IPS-18a (cell line): Measurements from ENCODE around the gene PPP6R2.

Source experiments
- H3K27ac ChIP-seq: one replicate; pipeline ENCODE4 v1.5.1; 2013; ENCODE audit warnings: low read length
- H3K27me3 ChIP-seq: one replicate; pipeline ENCODE4 v1.6.1; 2013; ENCODE audit warnings: mild to moderate bottlenecking, low read length; ENCODE audit not compliant: control insufficient read depth, insufficient read depth
- H3K36me3 ChIP-seq: one replicate; pipeline ENCODE4 v1.6.1; 2013; ENCODE audit warnings: low read depth, low read length; ENCODE audit not compliant: control insufficient read depth
- H3K4me1 ChIP-seq: one replicate; pipeline ENCODE4 v1.6.1; 2013; ENCODE audit warnings: low read depth, low read length; ENCODE audit not compliant: control insufficient read depth
- H3K4me3 ChIP-seq: one replicate; pipeline ENCODE4 v1.5.1; 2013; ENCODE audit warnings: low read length
- H3K9ac ChIP-seq: one replicate; pipeline ENCODE4 v1.6.1; 2013; ENCODE audit warnings: mild to moderate bottlenecking, low read length, moderate library complexity
- H3K9me3 ChIP-seq: one replicate; pipeline ENCODE4 v1.6.1; 2013; ENCODE audit warnings: low read depth, low read length; ENCODE audit not compliant: control insufficient read depth

Gene PPP6R2

DNA sequence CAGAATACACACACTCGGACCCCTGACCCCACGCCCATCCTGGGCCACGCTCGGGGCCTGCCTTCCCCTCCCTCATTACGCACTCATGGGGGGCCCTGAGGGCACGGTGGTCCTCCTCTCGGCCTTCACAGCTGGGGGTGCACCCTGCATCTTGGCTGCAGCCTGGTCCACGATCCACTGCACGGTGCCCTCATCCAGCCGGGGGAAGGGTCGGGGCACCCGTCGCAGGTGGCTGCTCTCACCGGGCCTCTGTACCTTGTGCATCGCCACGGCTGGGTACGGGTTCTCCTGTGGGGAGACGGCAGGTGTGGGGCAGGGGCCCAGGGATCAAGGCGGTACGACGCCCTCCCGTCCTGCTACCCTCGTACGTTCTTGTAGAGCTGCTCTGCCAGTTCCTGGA lies 121.3 kb downstream of the PPP6R2 start:
- H3K27ac ChIP-seq: no peak overlapping the region

GRCh38 chr22:50465066-50465930 lies 122.2 kb downstream of the PPP6R2 start:
- Histone ChIP-seq H3K36me3 (peaks cover 63% of the 10 kb centered on the region), H3K4me1 (no peaks in the 10 kb centered on the region), H3K9me3 (no peaks in the 10 kb centered on the region), H3K27me3 (no peaks in the 10 kb centered on the region), H3K27ac (no peak overlapping the region), H3K9ac (no peak overlapping the region), H3K4me3 (no peak overlapping the region)

More for the DNA sequence above, 121.3 kb downstream of the PPP6R2 start:
- Histone ChIP-seq H3K4me1 (no peaks in the 10 kb centered on the region), H3K9me3 (no peaks in the 10 kb centered on the region), H3K27me3 (no peaks in the 10 kb centered on the region), H3K9ac (no peak overlapping the region), H3K36me3 (peaks cover 70% of the 10 kb centered on the region), H3K4me3 (no peak overlapping the region)

DNA sequence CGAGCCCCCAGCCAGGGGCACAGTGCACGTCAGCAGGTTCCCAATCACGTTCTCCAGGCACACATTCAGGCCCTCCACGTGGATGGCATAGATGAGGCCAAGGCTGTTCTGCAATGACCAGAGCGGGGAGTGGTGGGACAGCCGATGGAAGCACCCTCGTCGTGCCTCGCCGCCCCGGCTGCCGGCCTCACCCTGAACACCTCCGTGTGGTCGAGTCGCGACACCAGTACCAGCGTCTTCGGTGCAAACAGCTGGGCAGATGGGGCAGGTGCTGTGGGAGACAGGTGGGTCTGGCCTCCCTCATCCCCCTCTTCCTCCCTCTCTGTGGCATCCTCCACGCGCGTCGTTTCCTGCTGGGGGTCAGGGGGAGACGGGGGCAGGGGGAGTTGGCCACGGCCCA lies 124.2 kb downstream of the PPP6R2 start:
- H3K36me3 ChIP-seq: peaks cover 45% of the 10 kb centered on the region
- H3K27ac ChIP-seq: no peak overlapping the region
- H3K9ac ChIP-seq: no peak overlapping the region
- H3K4me3 ChIP-seq: no peak overlapping the region
- H3K27me3 ChIP-seq: no peaks in the 10 kb centered on the region
- H3K4me1 ChIP-seq: no peaks in the 10 kb centered on the region
- no peaks in the 10 kb centered on the region for H3K9me3 ChIP-seq

GRCh38 chr22:50467773-50468440 lies 124.8 kb downstream of the PPP6R2 start:
- Histone ChIP-seq H3K4me3 (no peak overlapping the region), H3K9ac (no peak overlapping the region), H3K27ac (no peak overlapping the region), H3K4me1 (no peaks in the 10 kb centered on the region), H3K36me3 (peaks cover 39% of the 10 kb centered on the region), H3K9me3 (no peaks in the 10 kb centered on the region), H3K27me3 (no peaks in the 10 kb centered on the region)

- H3K9me3 ChIP-seq: no peaks in the 10 kb centered on the region
- no peak overlapping the region for H3K4me3 ChIP-seq
- peaks cover 34% of the 10 kb centered on the region for H3K36me3 ChIP-seq
- H3K27me3 ChIP-seq: no peaks in the 10 kb centered on the region
- H3K4me1 ChIP-seq: peaks cover 2% of the 10 kb centered on the region
- no peak overlapping the region for H3K27ac ChIP-seq
- H3K9ac ChIP-seq: no peak overlapping the region
Measured at GRCh38 chr22:50468626-50469025, 125.5 kb downstream of the PPP6R2 start.

DNA sequence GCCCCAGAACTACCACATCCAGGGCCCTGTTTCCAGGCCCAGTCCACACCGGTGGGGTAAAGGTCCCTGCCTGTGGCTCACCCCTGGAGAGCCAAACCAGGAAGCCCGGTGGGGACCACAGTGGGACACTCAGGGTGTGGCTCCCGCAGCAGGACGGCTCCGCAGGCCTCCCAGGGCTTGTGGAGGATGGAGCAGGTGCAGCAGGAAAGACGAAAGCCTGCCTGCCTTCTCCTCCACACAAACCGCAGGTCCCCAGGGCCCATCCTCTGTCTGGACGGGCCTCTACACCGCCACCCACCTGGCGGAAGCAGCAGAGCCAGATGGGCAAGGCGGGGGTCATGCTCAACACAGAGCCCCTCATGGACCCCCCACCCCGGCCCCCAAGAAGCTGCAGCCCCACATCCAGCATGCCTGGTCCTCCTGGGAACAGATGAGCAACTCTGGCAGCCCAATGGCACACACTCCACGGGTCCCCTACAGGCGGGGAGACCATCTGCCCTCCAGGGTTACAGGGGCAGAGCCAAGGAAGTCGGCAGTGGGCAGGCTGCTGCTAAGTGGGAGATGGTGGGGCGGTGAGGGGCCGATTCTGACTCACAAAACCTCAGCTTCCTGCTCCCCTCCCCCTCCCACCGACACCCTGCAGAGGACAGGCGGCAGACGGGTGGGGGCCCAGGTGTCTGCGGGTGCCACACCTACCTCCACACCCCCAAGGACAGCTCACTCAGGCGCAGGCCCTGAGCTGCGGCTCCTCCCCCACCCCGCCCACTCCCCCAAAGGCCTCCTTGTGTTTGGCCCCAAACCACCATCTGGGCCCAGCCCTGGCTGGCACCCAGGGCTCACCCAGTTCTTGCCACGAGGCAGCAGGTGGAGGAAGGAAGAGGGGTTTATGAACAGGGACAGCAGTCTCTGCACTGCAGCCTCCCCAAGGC lies 126.5 kb downstream of the PPP6R2 start:
- H3K9ac ChIP-seq: no peak overlapping the region
- peaks cover 25% of the 10 kb centered on the region for H3K36me3 ChIP-seq
- no peaks in the 10 kb centered on the region for H3K27me3 ChIP-seq
- H3K4me1 ChIP-seq: peaks cover 6% of the 10 kb centered on the region
- H3K27ac ChIP-seq: no peak overlapping the region
- no peaks in the 10 kb centered on the region for H3K9me3 ChIP-seq
- H3K4me3 ChIP-seq: no peak overlapping the region

- Histone ChIP-seq H3K9ac (no peak overlapping the region), H3K36me3 (peaks cover 17% of the 10 kb centered on the region), H3K4me1 (peaks cover 9% of the 10 kb centered on the region), H3K4me3 (no peak overlapping the region), H3K9me3 (no peaks in the 10 kb centered on the region), H3K27me3 (no peaks in the 10 kb centered on the region), H3K27ac (no peak overlapping the region)
Measured at GRCh38 chr22:50470491-50470890, 127.4 kb downstream of the PPP6R2 start.

- Histone ChIP-seq H3K4me1 (peaks cover 11% of the 10 kb centered on the region), H3K27me3 (no peaks in the 10 kb centered on the region), H3K9me3 (no peaks in the 10 kb centered on the region), H3K27ac (no peak overlapping the region), H3K36me3 (peaks cover 11% of the 10 kb centered on the region), H3K9ac (no peak overlapping the region), H3K4me3 (no peak overlapping the region)
Measured at GRCh38 chr22:50471197-50471847, 128.2 kb downstream of the PPP6R2 start.

- peaks cover 4% of the 10 kb centered on the region for H3K36me3 ChIP-seq
- peaks cover 11% of the 10 kb centered on the region for H3K4me1 ChIP-seq
- no peaks in the 10 kb centered on the region for H3K27me3 ChIP-seq
- no peak overlapping the region for H3K9ac ChIP-seq
- no peaks in the 10 kb centered on the region for H3K9me3 ChIP-seq
- H3K4me3 ChIP-seq: no peak overlapping the region
- no peak overlapping the region for H3K27ac ChIP-seq
Measured at GRCh38 chr22:50471962-50472361, 128.8 kb downstream of the PPP6R2 start.

DNA sequence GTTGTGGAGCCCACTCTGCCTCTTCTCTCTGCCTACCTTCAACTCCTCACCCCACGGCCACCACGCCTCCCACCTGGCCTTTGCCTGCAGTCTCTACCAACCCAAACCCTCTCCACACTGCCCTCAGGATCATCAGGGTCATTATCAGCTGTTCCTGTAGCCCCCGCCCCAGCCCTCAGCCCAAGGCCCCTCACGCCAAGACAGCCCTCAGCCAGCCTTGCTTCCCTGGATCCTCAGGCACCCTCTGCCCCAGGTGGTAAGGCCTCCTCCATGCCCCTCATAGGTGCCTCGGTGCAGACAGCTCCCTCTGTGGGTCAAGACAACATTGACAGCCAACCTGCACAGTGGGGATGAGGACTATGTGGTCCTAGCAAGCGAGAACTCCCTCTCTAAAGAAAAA lies 130.0 kb downstream of the PPP6R2 start:
- Histone ChIP-seq H3K27me3 (no peaks in the 10 kb centered on the region), H3K4me3 (no peak overlapping the region), H3K9me3 (no peaks in the 10 kb centered on the region), H3K27ac (no peak overlapping the region), H3K36me3 (no peaks in the 10 kb centered on the region), H3K9ac (no peak overlapping the region), H3K4me1 (peaks cover 11% of the 10 kb centered on the region)
